ENCODE results near the gene CCDC85B.

GRCh38 chr11:65860278-65861164, 30.0 kb upstream of the CCDC85B start, which contains the start of gene MUS81:
- TF ChIP-seq SIN3A (IDR thresholded peaks at IDR 0.05; ENCODE audit: borderline replicate concordance, insufficient read depth, low read depth, low read length) (peak; percentile 89; the same call in 1 of the 2 replicates), CTCF (IDR thresholded peaks at IDR 0.05) (peak; percentile 97; the same call in 1 of the 2 replicates), REST (IDR thresholded peaks at IDR 0.05; ENCODE audit: insufficient read depth in 1 of 2, low read depth in 2 of 2, low read length in 1 of 2) (peak in 1 of 2 experiments; percentile 26; a peak in 1 of 4 replicates), TCF7L2 (IDR thresholded peaks at IDR 0.05; ENCODE audit: low read depth, low read length) (peak; percentile 69; the same call in 1 of the 2 replicates)

Measured in Panc1 (cell line).